Activated naive CD4-positive, alpha-beta T cell treated with anti-CD3 and anti-CD28 coated beads for 36 hours (primary cell): Measurements from ENCODE around the gene DUSP12. TPM values are rescaled to one million over a fixed set of nuclear protein-coding genes. Genes with fewer than 3 reads are reported as not detected.

ENCODE experiments used
- CTCF ChIA-PET: fragments of 350-600 bp; sonication (Branson Sonifier 250); formaldehyde crosslinking; loops from one replicate; lab custom pipeline; 2021; ENCODE audit warnings: antibody characterized with exemption; lab: Charles Lee
- DNase-seq: peaks from one replicate; pipeline ENCODE4 v3.0.0-alpha.2; 2020
- H3K27ac Mint-ChIP-seq: one replicate; pipeline ENCODE4 v1.8.0; 2021; ENCODE audit warnings: mild to moderate bottlenecking, mixed read lengths
- H3K27me3 Mint-ChIP-seq: one replicate; pipeline ENCODE4 v1.8.0; 2021; ENCODE audit warnings: low read depth, mixed read lengths
- H3K36me3 Mint-ChIP-seq: one replicate; pipeline ENCODE4 v1.8.0; 2021; ENCODE audit warnings: low read depth, mixed read lengths
- H3K4me1 Mint-ChIP-seq: one replicate; pipeline ENCODE4 v1.8.0; 2021; ENCODE audit warnings: low read depth, mixed read lengths
- H3K4me3 Mint-ChIP-seq: one replicate; pipeline ENCODE4 v1.8.0; 2021; ENCODE audit warnings: mild to moderate bottlenecking, moderate library complexity, mixed read lengths
- H3K9me3 Mint-ChIP-seq: one replicate; pipeline ENCODE4 v1.8.0; 2021; ENCODE audit warnings: mixed read lengths
- intact Hi-C: fragments of 100-400 bp; cut with micrococcal nuclease; formaldehyde crosslinking; loops from one replicate; pipeline ENCODE4 v1.15.1; 2023
- total RNA-seq, 2 experiments: library from RNA; stranded (reverse); gene quantifications; one replicate each; pipeline ENCODE4 v1.2.3, GENCODE V29; 2021

DUSP12 gene
- total RNA-seq, 2 experiments from 2014 or later = 28.2 to 28.4 TPM

GRCh38 chr1:161801955-161802354 lies 52.4 kb downstream of the DUSP12 start:
- Mint-ChIP-seq H3K4me3 (no peak overlapping the region), H3K4me1 (peaks cover 23% of the 10 kb centered on the region), H3K9me3 (no peaks in the 10 kb centered on the region), H3K27ac (no peak overlapping the region), H3K36me3 (peaks cover 41% of the 10 kb centered on the region), H3K27me3 (no peaks in the 10 kb centered on the region)
- no peak for DNase-seq
- intact Hi-C loops = loop anchor here (5.0 kb wide), 1 partner anchor 485 kb away; no protein-coding TSS in a partner anchor
- CTCF ChIA-PET = interaction anchor here (0.6 to 2.2 kb wide), 2 partner anchors 10 to 235 kb away, joined by 3 to 9 read pairs; no protein-coding TSS in a partner anchor

- DNase-seq = no peak
- Mint-ChIP-seq H3K4me1 (peaks cover 23% of the 10 kb centered on the region), H3K27me3 (no peaks in the 10 kb centered on the region), H3K9me3 (no peaks in the 10 kb centered on the region), H3K27ac (no peak overlapping the region), H3K36me3 (peaks cover 35% of the 10 kb centered on the region), H3K4me3 (no peak overlapping the region)
- intact Hi-C loops = loop anchor here (5.0 kb wide), 1 partner anchor 484 kb away; no protein-coding TSS in a partner anchor
- CTCF ChIA-PET = interaction anchor here (0.7 to 2.2 kb wide), 2 partner anchors 234 to 454 kb away, joined by 3 to 9 read pairs; no protein-coding TSS in a partner anchor
Measured at GRCh38 chr1:161803181-161803580, 53.6 kb downstream of the DUSP12 start.

- intact Hi-C loops = no loop called here
- Mint-ChIP-seq H3K27ac (no peak overlapping the region), H3K9me3 (peaks cover 14% of the 10 kb centered on the region), H3K27me3 (no peaks in the 10 kb centered on the region), H3K4me3 (no peak overlapping the region), H3K4me1 (peaks cover 24% of the 10 kb centered on the region), H3K36me3 (peaks cover 46% of the 10 kb centered on the region)
- no peak for DNase-seq
- CTCF ChIA-PET = no interaction called here
Measured at GRCh38 chr1:161805399-161806197, 56.0 kb downstream of the DUSP12 start.

Other genes starting within 250 kb of the DUSP12 start
- gene FCGR2A, start 244.3 kb upstream of the DUSP12 start, total RNA-seq = not detected
- gene HSPA6, start 225.2 kb upstream of the DUSP12 start, total RNA-seq = under 1 TPM; 0.12 to 0.25 TPM
- under 1 TPM in 1 of 2 experiments, not detected in 1; 0.19 TPM for gene FCGR3A, start 200.0 kb upstream of the DUSP12 start, total RNA-seq
- gene FCGR3B, start 118.6 kb upstream of the DUSP12 start, total RNA-seq = not detected
- gene FCGR2B, start 86.6 kb upstream of the DUSP12 start, total RNA-seq = not detected
- not detected for gene FCRLA, start 42.6 kb upstream of the DUSP12 start, total RNA-seq
- under 1 TPM; 0.10 TPM for gene FCRLB, start 28.2 kb upstream of the DUSP12 start, total RNA-seq
- gene ATF6, start 16.5 kb downstream of the DUSP12 start, total RNA-seq = 10 to 100 TPM; 23.5 to 24.6 TPM